NCI-H1694 (cell line): ENCODE results near the gene RXRA.

Source experiments
- DNase-seq: peaks from one replicate; lab custom pipeline; 2025; lab: John Stamatoyannopoulos, UW

RXRA gene

GRCh38 chr9:134324359-134325095 lies 1.7 kb upstream of the RXRA start:
- no peak for DNase-seq

- no peak for DNase-seq
Observed at GRCh38 chr9:134325096-134325812, 1.0 kb upstream of the RXRA start.

GRCh38 chr9:134326724-134327601 lies 708 bp downstream of the RXRA start:
- DNase-seq = no peak

GRCh38 chr9:134327671-134328231 lies 1.5 kb downstream of the RXRA start:
- DNase-seq = no peak

GRCh38 chr9:134328341-134328840 lies 2.1 kb downstream of the RXRA start:
- no peak for DNase-seq

- DNase-seq = no peak
Observed at GRCh38 chr9:134328841-134329575, 2.8 kb downstream of the RXRA start.

GRCh38 chr9:134329576-134329855 lies 3.3 kb downstream of the RXRA start:
- DNase-seq = no peak

- DNase-seq = no peak
Observed at GRCh38 chr9:134329886-134330285, 3.6 kb downstream of the RXRA start.

- DNase-seq = no peak
Observed at GRCh38 chr9:134330590-134330989, 4.3 kb downstream of the RXRA start.

GRCh38 chr9:134331186-134332025 lies 5.2 kb downstream of the RXRA start:
- no peak for DNase-seq

GRCh38 chr9:134332266-134332665 lies 6.0 kb downstream of the RXRA start:
- no peak for DNase-seq

GRCh38 chr9:134332841-134333233 lies 6.6 kb downstream of the RXRA start:
- no peak for DNase-seq

GRCh38 chr9:134333234-134333873 lies 7.1 kb downstream of the RXRA start:
- DNase-seq = no peak

GRCh38 chr9:134333874-134334581 lies 7.8 kb downstream of the RXRA start:
- no peak for DNase-seq

- no peak for DNase-seq
Observed at GRCh38 chr9:134335061-134335460, 8.8 kb downstream of the RXRA start.

- no peak for DNase-seq
Observed at GRCh38 chr9:134335486-134336220, 9.4 kb downstream of the RXRA start.

- DNase-seq = no peak
Observed at GRCh38 chr9:134336228-134336627, 10.0 kb downstream of the RXRA start.

GRCh38 chr9:134336924-134337323 lies 10.7 kb downstream of the RXRA start:
- DNase-seq = no peak

- no peak for DNase-seq
Observed at GRCh38 chr9:134337469-134337868, 11.2 kb downstream of the RXRA start.
